ENCODE measurements around the gene ILDR1. TPM values are rescaled to one million over a fixed set of nuclear protein-coding genes. Genes with fewer than 3 reads are reported as not detected.

ILDR1 gene
- polyA plus RNA-seq, 3 donors: 6.7 to 9.5 (median 8.5) TPM

GRCh38 chr3:122023335-122023910 lies 1.4 kb upstream of the ILDR1 start:
- no peak for DNase-seq

- DNase-seq: no peak
These were observed 1.0 kb downstream of the ILDR1 start for GRCh38 chr3:122021037-122021436.

GRCh38 chr3:122019493-122019892 lies 2.6 kb downstream of the ILDR1 start:
- DNase-seq: no peak

- no peak for DNase-seq
These were observed 7.3 kb downstream of the ILDR1 start for GRCh38 chr3:122014741-122015140.

GRCh38 chr3:122013448-122013925 lies 8.6 kb downstream of the ILDR1 start:
- DNase-seq: no peak

- DNase-seq: no peak
These were observed 9.2 kb downstream of the ILDR1 start for GRCh38 chr3:122012821-122013220.

GRCh38 chr3:122011396-122011795 lies 10.7 kb downstream of the ILDR1 start:
- DNase-seq: no peak

- DNase-seq: no peak
These were observed 11.5 kb downstream of the ILDR1 start for GRCh38 chr3:122010506-122010905.

GRCh38 chr3:122008166-122008565 lies 13.9 kb downstream of the ILDR1 start:
- DNase-seq: no peak

GRCh38 chr3:122006267-122006666 lies 15.8 kb downstream of the ILDR1 start:
- DNase-seq: no peak

- no peak for DNase-seq
These were observed 17.0 kb downstream of the ILDR1 start for GRCh38 chr3:122004991-122005565.

GRCh38 chr3:122004107-122004506 lies 17.9 kb downstream of the ILDR1 start:
- no peak for DNase-seq

GRCh38 chr3:122003606-122004005 lies 18.4 kb downstream of the ILDR1 start:
- DNase-seq: no peak

GRCh38 chr3:122003112-122003511 lies 18.9 kb downstream of the ILDR1 start:
- DNase-seq: peak; percentile 36

GRCh38 chr3:122002611-122003010 lies 19.4 kb downstream of the ILDR1 start:
- no peak for DNase-seq

GRCh38 chr3:122001892-122002291 lies 20.2 kb downstream of the ILDR1 start:
- no peak for DNase-seq

- DNase-seq: no peak
These were observed 21.0 kb downstream of the ILDR1 start for GRCh38 chr3:122000936-122001605.

GRCh38 chr3:121999931-122000330 lies 22.1 kb downstream of the ILDR1 start:
- no peak for DNase-seq

GRCh38 chr3:121998611-121999473 lies 23.2 kb downstream of the ILDR1 start:
- no peak for DNase-seq

- DNase-seq: no peak
These were observed 23.9 kb downstream of the ILDR1 start for GRCh38 chr3:121998030-121998580.

GRCh38 chr3:121997372-121997771 lies 24.7 kb downstream of the ILDR1 start:
- DNase-seq: no peak

GRCh38 chr3:121996441-121996840 lies 25.6 kb downstream of the ILDR1 start:
- DNase-seq: no peak

Measured in renal pelvis (tissue), 4 donors.